SK-N-SH treated with all-trans-retinoic acid at 6 μM for 48 hours (cell line): ENCODE results near the gene CAGE1.

Experiments
- ATAC-seq: fragments of 200-7000 bp; cut with Tn5 transposase; 3 replicates; pipeline ENCODE4 v1.9.1; 2020; ENCODE audit warnings: mild to moderate bottlenecking, moderate library complexity
- ARNTL ChIP-seq: fragments of 450-650 bp; formaldehyde crosslinking; IDR thresholded peaks from 2 replicates; pipeline ENCODE4 v1.5.0; 2020; ENCODE audit warnings: low read depth, mild to moderate bottlenecking, moderate library complexity, borderline replicate concordance
- BACH2 ChIP-seq: fragments of 250-450 bp; sonication (Bioruptor Pico); IDR thresholded peaks from 2 replicates; pipeline ENCODE4 v1.9.0; 2021; ENCODE audit warnings: mild to moderate bottlenecking, borderline replicate concordance
- CSDC2 ChIP-seq: fragments of 250-450 bp; sonication (Bioruptor Pico); IDR thresholded peaks from 2 replicates; pipeline ENCODE4 v1.5.0; 2020; ENCODE audit warnings: mild to moderate bottlenecking, moderate library complexity
- CSRNP3 ChIP-seq: fragments of 250-450 bp; sonication (Bioruptor Pico); IDR thresholded peaks from 2 replicates; pipeline ENCODE4 v1.5.1; 2021; ENCODE audit warnings: mild to moderate bottlenecking, moderate library complexity
- GLIS3 ChIP-seq: fragments of 250-450 bp; sonication (Bioruptor Pico); IDR thresholded peaks from 2 replicates; pipeline ENCODE4 v1.5.0; 2020; ENCODE audit warnings: mild to moderate bottlenecking, moderate library complexity
- ISL1 ChIP-seq: fragments of 250-450 bp; sonication (Bioruptor Pico); IDR thresholded peaks from 2 replicates; pipeline ENCODE4 v2.1.2; 2022; ENCODE audit warnings: mild to moderate bottlenecking, moderate library complexity
- OSR1 ChIP-seq: fragments of 250-450 bp; sonication (Bioruptor Pico); IDR thresholded peaks from 2 replicates; pipeline ENCODE4 v1.8.0; 2022; ENCODE audit warnings: moderate library complexity, mild to moderate bottlenecking, inconsistent platforms
- PPARA ChIP-seq: fragments of 250-450 bp; sonication (Bioruptor Pico); IDR thresholded peaks from 2 replicates; pipeline ENCODE4 v1.5.0; 2020; ENCODE audit warnings: mild to moderate bottlenecking, borderline replicate concordance
- RARB ChIP-seq: fragments of 250-450 bp; sonication (Bioruptor Pico); IDR thresholded peaks from 2 replicates; pipeline ENCODE4 v1.8.0; 2021; ENCODE audit warnings: mild to moderate bottlenecking, moderate library complexity
- SNAI2 ChIP-seq: fragments of 250-450 bp; sonication (Bioruptor Pico); IDR thresholded peaks from 2 replicates; pipeline ENCODE4 v1.5.0; 2020; ENCODE audit warnings: mild to moderate bottlenecking, moderate library complexity
- TCF4 ChIP-seq: fragments of 250-450 bp; sonication (Bioruptor Pico); IDR thresholded peaks from 2 replicates; pipeline ENCODE4 v1.8.0; 2021; ENCODE audit warnings: mild to moderate bottlenecking, moderate library complexity, borderline replicate concordance
- TOX ChIP-seq: fragments of 250-450 bp; sonication (Bioruptor Pico); IDR thresholded peaks from 2 replicates; pipeline ENCODE4 v1.8.0; 2021; ENCODE audit warnings: mild to moderate bottlenecking, moderate library complexity, borderline replicate concordance
- TSHZ2 ChIP-seq: fragments of 250-450 bp; sonication (Bioruptor Pico); IDR thresholded peaks from 2 replicates; pipeline ENCODE4 v1.5.0; 2020; ENCODE audit warnings: mild to moderate bottlenecking, moderate library complexity
- ZC3H10 ChIP-seq: fragments of 250-450 bp; sonication (Bioruptor Pico); IDR thresholded peaks from 2 replicates; pipeline ENCODE4 v1.5.1; 2021; ENCODE audit warnings: mild to moderate bottlenecking, moderate library complexity
- ZFP3 ChIP-seq: fragments of 250-450 bp; sonication (Bioruptor Pico); IDR thresholded peaks from 2 replicates; pipeline ENCODE4 v1.5.0; 2020; ENCODE audit warnings: mild to moderate bottlenecking, moderate library complexity
- ZFP30 ChIP-seq: fragments of 450-650 bp; formaldehyde crosslinking; IDR thresholded peaks from 2 replicates; pipeline ENCODE4 v1.5.0; 2022; ENCODE audit warnings: mild to moderate bottlenecking, moderate library complexity
- ZNF565 ChIP-seq: fragments of 450-650 bp; formaldehyde crosslinking; conservative IDR thresholded peaks from 2 replicates; pipeline ENCODE4 v1.5.0; 2020; ENCODE audit warnings: low read depth, mild to moderate bottlenecking, moderate library complexity
- ZNF70 ChIP-seq: fragments of 450-650 bp; formaldehyde crosslinking; IDR thresholded peaks from 2 replicates; pipeline ENCODE4 v1.5.0; 2020; ENCODE audit warnings: mild to moderate bottlenecking, moderate library complexity
- ZNF8 ChIP-seq: fragments of 450-650 bp; formaldehyde crosslinking; IDR thresholded peaks from 2 replicates; pipeline ENCODE4 v1.5.0; 2020; ENCODE audit warnings: mild to moderate bottlenecking, moderate library complexity
- TF ChIP-seq, protein P1 (sequence below): fragments of 250-450 bp; sonication (Bioruptor Pico); IDR thresholded peaks from 2 replicates; pipeline ENCODE4 v1.5.1; 2020; ENCODE audit warnings: low read depth, mild to moderate bottlenecking, moderate library complexity
- TF ChIP-seq, protein P2 (sequence below): fragments of 250-450 bp; sonication (Bioruptor Pico); IDR thresholded peaks from 2 replicates; pipeline ENCODE4 v1.8.0; 2021; ENCODE audit warnings: low read depth, mild to moderate bottlenecking, moderate library complexity, borderline replicate concordance

Gene CAGE1

GRCh38 chr6:7292596-7293255 lies 96.8 kb downstream of the CAGE1 start:
- no peak for TF ChIP-seq CSDC2 (CRISPR knock-in tag)
- TF ChIP-seq OSR1 (CRISPR knock-in tag), result no peak
- TF ChIP-seq ZNF565, result no peak
- ATAC-seq, result no peak

DNA sequence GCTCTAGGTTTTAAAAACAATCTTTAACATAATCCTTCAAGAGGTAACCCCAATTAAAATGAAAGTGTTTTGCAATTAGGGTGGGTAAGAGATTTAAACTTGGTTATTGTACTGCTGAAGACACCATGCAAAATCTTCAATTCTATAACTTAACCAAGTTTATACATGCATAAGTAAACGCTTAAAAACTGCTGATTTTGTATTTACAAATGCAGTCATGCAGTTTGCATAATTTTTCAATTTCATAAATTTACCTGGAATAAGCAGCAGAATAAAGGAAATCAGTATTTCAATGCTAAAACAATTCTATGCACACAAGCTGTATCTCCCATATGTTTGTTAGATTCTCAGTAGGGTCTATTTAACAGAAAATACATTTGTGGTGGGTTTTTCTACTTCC lies 99.5 kb downstream of the CAGE1 start:
- TF ChIP-seq PPARA, result no peak
- no peak for ATAC-seq

GRCh38 chr6:7285416-7285815 lies 104.1 kb downstream of the CAGE1 start:
- ATAC-seq, result no peak
- no peak for TF ChIP-seq PPARA
- TF ChIP-seq ZNF8 (CRISPR knock-in tag), result no peak
- no peak for TF ChIP-seq BACH2
- no peak for TF ChIP-seq ZFP30
- TF ChIP-seq RARB (CRISPR knock-in tag), result no peak
- TF ChIP-seq TOX (CRISPR knock-in tag), result no peak
- TF ChIP-seq SNAI2 (CRISPR knock-in tag), result no peak
- TF ChIP-seq ARNTL (CRISPR knock-in tag), result no peak
- TF ChIP-seq ZFP3, result no peak
- TF ChIP-seq, protein P1, sequence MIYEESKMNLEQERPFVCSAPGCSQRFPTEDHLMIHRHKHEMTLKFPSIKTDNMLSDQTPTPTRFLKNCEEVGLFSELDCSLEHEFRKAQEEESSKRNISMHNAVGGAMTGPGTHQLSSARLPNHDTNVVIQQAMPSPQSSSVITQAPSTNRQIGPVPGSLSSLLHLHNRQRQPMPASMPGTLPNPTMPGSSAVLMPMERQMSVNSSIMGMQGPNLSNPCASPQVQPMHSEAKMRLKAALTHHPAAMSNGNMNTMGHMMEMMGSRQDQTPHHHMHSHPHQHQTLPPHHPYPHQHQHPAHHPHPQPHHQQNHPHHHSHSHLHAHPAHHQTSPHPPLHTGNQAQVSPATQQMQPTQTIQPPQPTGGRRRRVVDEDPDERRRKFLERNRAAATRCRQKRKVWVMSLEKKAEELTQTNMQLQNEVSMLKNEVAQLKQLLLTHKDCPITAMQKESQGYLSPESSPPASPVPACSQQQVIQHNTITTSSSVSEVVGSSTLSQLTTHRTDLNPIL (CRISPR knock-in tag), result no peak
- TF ChIP-seq GLIS3 (CRISPR knock-in tag), result no peak
- no peak for TF ChIP-seq ZNF565
- no peak for TF ChIP-seq ZC3H10 (CRISPR knock-in tag)
- no peak for TF ChIP-seq CSDC2 (CRISPR knock-in tag)
- no peak for TF ChIP-seq OSR1 (CRISPR knock-in tag)
- TF ChIP-seq TSHZ2, result no peak
- no peak for TF ChIP-seq TCF4 (CRISPR knock-in tag)
- TF ChIP-seq CSRNP3, result no peak
- no peak for TF ChIP-seq ISL1
- TF ChIP-seq, all 23 proteins: peak for 0

GRCh38 chr6:7283676-7284075 lies 105.9 kb downstream of the CAGE1 start:
- ATAC-seq, result no peak
- TF ChIP-seq CSDC2 (CRISPR knock-in tag), result no peak
- no peak for TF ChIP-seq GLIS3 (CRISPR knock-in tag)
- no peak for TF ChIP-seq ARNTL (CRISPR knock-in tag)
- no peak for TF ChIP-seq ZNF70 (CRISPR knock-in tag)
- TF ChIP-seq, protein P1 (CRISPR knock-in tag), result no peak
- TF ChIP-seq ZNF565, result no peak
- TF ChIP-seq ZC3H10 (CRISPR knock-in tag), result no peak
- TF ChIP-seq TOX (CRISPR knock-in tag), result no peak
- TF ChIP-seq ZNF8 (CRISPR knock-in tag), result no peak
- TF ChIP-seq BACH2, result no peak
- TF ChIP-seq ISL1, result no peak
- TF ChIP-seq, protein P2, sequence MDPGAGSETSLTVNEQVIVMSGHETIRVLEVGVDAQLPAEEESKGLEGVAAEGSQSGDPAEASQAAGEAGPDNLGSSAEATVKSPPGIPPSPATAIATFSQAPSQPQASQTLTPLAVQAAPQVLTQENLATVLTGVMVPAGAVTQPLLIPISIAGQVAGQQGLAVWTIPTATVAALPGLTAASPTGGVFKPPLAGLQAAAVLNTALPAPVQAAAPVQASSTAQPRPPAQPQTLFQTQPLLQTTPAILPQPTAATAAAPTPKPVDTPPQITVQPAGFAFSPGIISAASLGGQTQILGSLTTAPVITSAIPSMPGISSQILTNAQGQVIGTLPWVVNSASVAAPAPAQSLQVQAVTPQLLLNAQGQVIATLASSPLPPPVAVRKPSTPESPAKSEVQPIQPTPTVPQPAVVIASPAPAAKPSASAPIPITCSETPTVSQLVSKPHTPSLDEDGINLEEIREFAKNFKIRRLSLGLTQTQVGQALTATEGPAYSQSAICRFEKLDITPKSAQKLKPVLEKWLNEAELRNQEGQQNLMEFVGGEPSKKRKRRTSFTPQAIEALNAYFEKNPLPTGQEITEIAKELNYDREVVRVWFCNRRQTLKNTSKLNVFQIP (CRISPR knock-in tag), result no peak
- TF ChIP-seq ZFP30, result no peak
- no peak for TF ChIP-seq OSR1 (CRISPR knock-in tag)
- TF ChIP-seq RARB (CRISPR knock-in tag), result no peak
- TF ChIP-seq PPARA, result no peak
- TF ChIP-seq TSHZ2, result no peak
- TF ChIP-seq TCF4 (CRISPR knock-in tag), result no peak
